22Rv1 (cell line): Measurements from ENCODE around the gene MAGEA9B.
"Not testable (repeated sequence)": the region's sequence is repeated elsewhere in the genome, so short reads cannot be mapped to it uniquely, and the experiment has no call there.

Experiments
- ZFX ChIP-seq: fragments of 450-650 bp; IDR thresholded peaks from 2 replicates; pipeline ENCODE4 v1.6.1; 2017; ENCODE audit warnings: antibody characterized with exemption, borderline replicate concordance
- TF ChIP-seq, protein P1 (sequence below): fragments of 450-650 bp; IDR thresholded peaks from 2 replicates; pipeline ENCODE4 v1.5.1; 2017; ENCODE audit warnings: mild to moderate bottlenecking

DNA sequence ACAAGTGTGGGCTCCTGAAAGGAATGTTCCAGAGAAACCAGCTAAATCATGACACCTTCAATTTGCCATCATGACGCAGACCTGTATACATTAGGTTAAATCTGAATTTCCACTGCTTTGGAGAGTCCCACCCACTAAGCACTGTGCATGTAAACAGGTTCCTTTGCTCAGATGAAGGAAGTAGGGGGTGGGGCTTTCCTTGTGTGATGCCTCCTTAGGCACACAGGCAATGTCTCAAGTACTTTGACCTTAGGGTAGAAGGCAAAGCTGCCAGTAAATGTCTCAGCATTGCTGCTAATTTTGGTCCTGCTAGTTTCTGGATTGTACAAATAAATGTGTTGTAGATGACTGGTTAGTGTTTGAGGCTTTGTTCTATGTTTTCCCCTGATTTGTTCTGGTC, 40.3 kb downstream of the MAGEA9B start:
- TF ChIP-seq, protein P1, sequence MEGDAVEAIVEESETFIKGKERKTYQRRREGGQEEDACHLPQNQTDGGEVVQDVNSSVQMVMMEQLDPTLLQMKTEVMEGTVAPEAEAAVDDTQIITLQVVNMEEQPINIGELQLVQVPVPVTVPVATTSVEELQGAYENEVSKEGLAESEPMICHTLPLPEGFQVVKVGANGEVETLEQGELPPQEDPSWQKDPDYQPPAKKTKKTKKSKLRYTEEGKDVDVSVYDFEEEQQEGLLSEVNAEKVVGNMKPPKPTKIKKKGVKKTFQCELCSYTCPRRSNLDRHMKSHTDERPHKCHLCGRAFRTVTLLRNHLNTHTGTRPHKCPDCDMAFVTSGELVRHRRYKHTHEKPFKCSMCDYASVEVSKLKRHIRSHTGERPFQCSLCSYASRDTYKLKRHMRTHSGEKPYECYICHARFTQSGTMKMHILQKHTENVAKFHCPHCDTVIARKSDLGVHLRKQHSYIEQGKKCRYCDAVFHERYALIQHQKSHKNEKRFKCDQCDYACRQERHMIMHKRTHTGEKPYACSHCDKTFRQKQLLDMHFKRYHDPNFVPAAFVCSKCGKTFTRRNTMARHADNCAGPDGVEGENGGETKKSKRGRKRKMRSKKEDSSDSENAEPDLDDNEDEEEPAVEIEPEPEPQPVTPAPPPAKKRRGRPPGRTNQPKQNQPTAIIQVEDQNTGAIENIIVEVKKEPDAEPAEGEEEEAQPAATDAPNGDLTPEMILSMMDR: not testable (repeated sequence)
- not testable (repeated sequence) for TF ChIP-seq ZFX
